ENCODE data around the gene UBL3. TPM values are rescaled to one million over a fixed set of nuclear protein-coding genes. Genes with fewer than 3 reads are reported as not detected.

Gene UBL3
- total RNA-seq, 1 experiment from 2014 or later: 19.0 TPM

DNA sequence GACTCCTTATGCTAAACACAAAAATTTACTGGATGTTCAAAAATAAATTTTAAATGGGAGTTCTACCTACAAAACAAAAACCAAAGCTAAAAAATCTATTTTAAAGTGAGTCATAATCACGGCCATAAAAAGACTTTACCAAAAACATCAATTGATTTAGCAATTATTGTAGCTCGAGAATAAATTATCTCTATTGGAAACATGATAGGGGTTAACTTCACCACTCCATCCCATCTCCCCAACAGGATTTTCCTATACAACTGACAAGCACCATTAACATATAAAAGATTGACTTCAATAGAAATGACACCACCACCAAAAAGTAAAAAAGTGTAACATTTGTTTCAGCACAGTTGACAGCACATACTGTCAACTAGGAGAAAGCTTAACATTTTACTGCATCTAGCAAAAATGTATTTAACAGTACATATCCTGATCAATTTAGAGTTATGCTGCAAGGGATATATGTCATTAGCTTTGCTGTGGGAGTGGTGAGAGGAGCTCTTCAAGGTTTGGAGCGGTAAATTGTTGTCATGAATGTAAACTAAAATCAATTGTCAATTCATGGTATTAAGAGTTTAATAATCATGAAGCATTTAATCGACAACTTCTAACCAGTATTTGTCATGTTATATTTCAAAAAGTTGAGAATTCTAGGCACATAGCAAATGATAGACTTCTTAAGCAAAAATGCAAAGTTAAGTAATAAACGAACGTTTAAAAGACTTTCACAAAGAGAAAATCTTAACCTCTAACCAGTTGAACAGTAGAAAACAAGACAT is 3.8 kb downstream of the UBL3 start:
- H4K20me1 ChIP-seq (ENCODE audit: control insufficient read depth, insufficient read depth, insufficient read length): no peaks in the 10 kb centered on the region
- no peak overlapping the region for H3K27ac ChIP-seq (ENCODE audit: insufficient read length, low read depth, low read length)
- H3K79me2 ChIP-seq (ENCODE audit: insufficient read depth, low read length): peaks cover 16% of the 10 kb centered on the region; the same call in 1 of the 2 replicates

More for the DNA sequence above, 3.8 kb downstream of the UBL3 start:
- H3K4me1 Mint-ChIP-seq: peaks cover 53 to 62% of the 10 kb centered on the region in 2 experiments
- Histone ChIP-seq H4K5ac (ENCODE audit: insufficient read length, low read depth, low read length) (no peak overlapping the region), H3K23me2 (ENCODE audit: insufficient read length, low read depth, low read length, poor library complexity, severe bottlenecking) (peaks cover 12% of the 10 kb centered on the region), H3K56ac (ENCODE audit: insufficient read length, low read depth, low read length) (no peak overlapping the region), H2BK15ac (ENCODE audit: low read depth, low read length) (no peak overlapping the region), H2AK5ac (ENCODE audit: insufficient read length, low read length) (no peak overlapping the region), H3K9me3 (ENCODE audit: control insufficient read depth, low read depth, low read length) (no peaks in the 10 kb centered on the region), H3K27me3 (ENCODE audit: insufficient read depth, low read length) (no peaks in the 10 kb centered on the region), H2BK120ac (ENCODE audit: low read depth, low read length, poor library complexity, severe bottlenecking) (no peak overlapping the region), H2BK12ac (ENCODE audit: insufficient read length, low read depth, low read length) (no peak overlapping the region), H3K4ac (ENCODE audit: low read depth, low read length) (no peak overlapping the region), H3K14ac (ENCODE audit: insufficient read depth, low read length) (no peak overlapping the region), H3K23ac (ENCODE audit: insufficient read length, low read depth, low read length) (no peak overlapping the region), H3K79me1 (ENCODE audit: insufficient read depth, low read depth, low read length, poor library complexity, severe bottlenecking) (no peaks in the 10 kb centered on the region), H3T11ph (ENCODE audit: low read length) (no peak overlapping the region), H4K91ac (ENCODE audit: insufficient read length, low read depth, low read length) (no peak overlapping the region), H3K18ac (ENCODE audit: insufficient read length, low read depth, low read length) (no peak overlapping the region), H4K8ac (replicated peaks; ENCODE audit: insufficient read length, low read depth, low read length) (no peak overlapping the region), H3K9ac (ENCODE audit: extremely low read depth, insufficient read length, low read length) (no peak overlapping the region), H2BK5ac (ENCODE audit: insufficient read length, low read length) (no peak overlapping the region), H2BK20ac (ENCODE audit: low read depth, low read length, poor library complexity, severe bottlenecking) (no peak overlapping the region), H2AFZ (ENCODE audit: low read length) (no peak overlapping the region), H3K4me1 (ENCODE audit: insufficient read depth, low read length) (peaks cover 5% of the 10 kb centered on the region; the same call in 1 of the 2 replicates), H3K4me2 (ENCODE audit: insufficient read depth, insufficient read length, low read length) (peak overlapping the region; percentile 67)
- H3K27me3 Mint-ChIP-seq (ENCODE audit: low read depth): no peaks in the 10 kb centered on the region
- no CpG with 5 or more reads among the region's 6 CpGs for WGBS (ENCODE audit: extremely low coverage, insufficient read length, low lambda C conversion rate)
- TF ChIP-seq, protein P1, sequence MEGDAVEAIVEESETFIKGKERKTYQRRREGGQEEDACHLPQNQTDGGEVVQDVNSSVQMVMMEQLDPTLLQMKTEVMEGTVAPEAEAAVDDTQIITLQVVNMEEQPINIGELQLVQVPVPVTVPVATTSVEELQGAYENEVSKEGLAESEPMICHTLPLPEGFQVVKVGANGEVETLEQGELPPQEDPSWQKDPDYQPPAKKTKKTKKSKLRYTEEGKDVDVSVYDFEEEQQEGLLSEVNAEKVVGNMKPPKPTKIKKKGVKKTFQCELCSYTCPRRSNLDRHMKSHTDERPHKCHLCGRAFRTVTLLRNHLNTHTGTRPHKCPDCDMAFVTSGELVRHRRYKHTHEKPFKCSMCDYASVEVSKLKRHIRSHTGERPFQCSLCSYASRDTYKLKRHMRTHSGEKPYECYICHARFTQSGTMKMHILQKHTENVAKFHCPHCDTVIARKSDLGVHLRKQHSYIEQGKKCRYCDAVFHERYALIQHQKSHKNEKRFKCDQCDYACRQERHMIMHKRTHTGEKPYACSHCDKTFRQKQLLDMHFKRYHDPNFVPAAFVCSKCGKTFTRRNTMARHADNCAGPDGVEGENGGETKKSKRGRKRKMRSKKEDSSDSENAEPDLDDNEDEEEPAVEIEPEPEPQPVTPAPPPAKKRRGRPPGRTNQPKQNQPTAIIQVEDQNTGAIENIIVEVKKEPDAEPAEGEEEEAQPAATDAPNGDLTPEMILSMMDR (conservative IDR thresholded peaks at IDR 0.05): no peak
- no peak for DNase-seq
- no peaks in the 10 kb centered on the region; a peak in 1 of 7 replicates for H3K36me3 Mint-ChIP-seq (ENCODE audit: insufficient read depth in 1 of 3, low read depth in 3 of 3)
- H3K27ac Mint-ChIP-seq: no peak overlapping the region
- no peaks in the 10 kb centered on the region; a peak in 1 of 5 replicates for H3K9me3 Mint-ChIP-seq
- H3K4me3 Mint-ChIP-seq: peak overlapping the region; percentile 68 to 81
